Measurements from ENCODE around the gene SLC7A11.

Gene SLC7A11

GRCh38 chr4:138189206-138189605 is 52.9 kb downstream of the SLC7A11 start:
- Histone ChIP-seq H3K9ac (ENCODE audit: low read depth, low read length) (no peak overlapping the region), H3K27me3 (ENCODE audit: control insufficient read depth, insufficient read depth, low read length) (no peaks in the 10 kb centered on the region), H3K4me1 (ENCODE audit: control insufficient read depth, insufficient read depth, low read length) (peaks cover 9% of the 10 kb centered on the region; the same call in 1 of the 2 replicates), H3K4me3 (ENCODE audit: low read depth, low read length) (no peak overlapping the region), H3K9me3 (ENCODE audit: control insufficient read depth, insufficient read depth, low read length) (no peaks in the 10 kb centered on the region), H3K36me3 (ENCODE audit: control insufficient read depth, insufficient read depth, low read length) (no peaks in the 10 kb centered on the region), H3K27ac (ENCODE audit: low read depth, low read length) (no peak overlapping the region)

DNA sequence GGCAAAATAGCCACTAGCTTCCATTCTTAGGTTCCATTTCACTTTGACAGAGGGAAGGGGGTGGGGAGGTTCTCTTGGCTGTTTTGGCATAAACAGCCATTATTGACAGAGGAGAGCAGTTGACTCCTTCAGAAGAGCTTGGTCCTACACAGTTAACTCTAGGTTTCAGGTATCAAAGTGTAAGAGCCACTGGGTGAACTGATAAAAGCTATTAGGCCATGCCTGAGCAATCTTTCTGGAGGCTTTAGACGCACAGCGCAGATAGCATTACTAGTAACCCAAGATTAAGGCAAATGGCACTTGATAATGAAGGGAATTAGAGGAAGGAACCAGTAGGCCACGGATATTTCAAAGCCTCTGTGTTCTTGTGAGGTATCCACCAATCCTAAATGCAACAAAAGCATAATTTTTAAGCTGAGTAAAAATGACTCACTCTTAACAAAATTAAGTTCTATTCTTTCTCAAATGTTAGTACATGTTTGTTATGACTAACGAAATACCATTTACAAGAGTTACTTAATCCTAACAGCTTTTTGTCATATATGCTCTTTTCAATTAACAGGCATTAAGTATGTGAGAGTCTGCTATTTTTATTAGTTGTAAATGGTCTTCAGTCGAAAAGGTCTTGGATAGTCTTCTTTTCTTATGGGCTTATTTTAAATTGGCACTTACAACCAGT is 53.6 kb downstream of the SLC7A11 start:
- no peaks in the 10 kb centered on the region for H3K36me3 ChIP-seq (ENCODE audit: control insufficient read depth, insufficient read depth, low read length)
- no peak overlapping the region for H3K4me3 ChIP-seq (ENCODE audit: low read depth, low read length)
- no peak overlapping the region for H3K9ac ChIP-seq (ENCODE audit: low read depth, low read length)
- peaks cover 9% of the 10 kb centered on the region; the same call in 1 of the 2 replicates for H3K4me1 ChIP-seq (ENCODE audit: control insufficient read depth, insufficient read depth, low read length)
- no peak overlapping the region for H3K27ac ChIP-seq (ENCODE audit: low read depth, low read length)
- H3K9me3 ChIP-seq (ENCODE audit: control insufficient read depth, insufficient read depth, low read length) = no peaks in the 10 kb centered on the region
- no peaks in the 10 kb centered on the region for H3K27me3 ChIP-seq (ENCODE audit: control insufficient read depth, insufficient read depth, low read length)

- Histone ChIP-seq H3K36me3 (ENCODE audit: control insufficient read depth, insufficient read depth, low read length) (peaks cover 12% of the 10 kb centered on the region; the same call in 1 of the 2 replicates), H3K4me3 (ENCODE audit: low read depth, low read length) (no peak overlapping the region), H3K4me1 (ENCODE audit: control insufficient read depth, insufficient read depth, low read length) (peaks cover 9% of the 10 kb centered on the region; the same call in 1 of the 2 replicates), H3K9ac (ENCODE audit: low read depth, low read length) (no peak overlapping the region), H3K9me3 (ENCODE audit: control insufficient read depth, insufficient read depth, low read length) (no peaks in the 10 kb centered on the region), H3K27me3 (ENCODE audit: control insufficient read depth, insufficient read depth, low read length) (no peaks in the 10 kb centered on the region), H3K27ac (ENCODE audit: low read depth, low read length) (no peak overlapping the region)
These were observed 56.1 kb downstream of the SLC7A11 start for GRCh38 chr4:138185859-138186645.

DNA sequence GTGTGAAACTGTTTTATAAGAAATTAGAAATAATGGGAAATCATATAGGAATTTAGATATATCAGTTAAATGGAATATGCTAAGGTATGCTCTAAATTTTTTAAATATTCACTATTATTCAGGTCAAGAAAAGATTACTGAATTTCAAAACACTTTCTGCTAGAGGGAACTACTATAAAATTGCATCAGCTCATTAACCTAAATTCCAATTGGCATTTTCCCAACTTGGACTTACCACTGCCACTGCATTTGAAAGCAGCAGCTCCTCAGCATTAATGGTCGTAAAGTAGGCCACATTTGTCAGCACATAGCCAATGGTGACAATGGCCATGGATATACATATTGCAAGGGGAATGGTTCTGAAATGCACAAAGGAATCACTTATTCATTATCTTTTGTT is 57.3 kb downstream of the SLC7A11 start:
- no peak overlapping the region for H3K4me3 ChIP-seq (ENCODE audit: low read depth, low read length)
- H3K4me1 ChIP-seq (ENCODE audit: control insufficient read depth, insufficient read depth, low read length) = peaks cover 9% of the 10 kb centered on the region; the same call in 1 of the 2 replicates
- no peak overlapping the region for H3K27ac ChIP-seq (ENCODE audit: low read depth, low read length)
- peaks cover 24% of the 10 kb centered on the region; the same call in 1 of the 2 replicates for H3K36me3 ChIP-seq (ENCODE audit: control insufficient read depth, insufficient read depth, low read length)
- H3K27me3 ChIP-seq (ENCODE audit: control insufficient read depth, insufficient read depth, low read length) = no peaks in the 10 kb centered on the region
- H3K9me3 ChIP-seq (ENCODE audit: control insufficient read depth, insufficient read depth, low read length) = no peaks in the 10 kb centered on the region
- H3K9ac ChIP-seq (ENCODE audit: low read depth, low read length) = no peak overlapping the region

GRCh38 chr4:138182838-138183426 is 59.2 kb downstream of the SLC7A11 start:
- Histone ChIP-seq H3K4me1 (ENCODE audit: control insufficient read depth, insufficient read depth, low read length) (peaks cover 9% of the 10 kb centered on the region; the same call in 1 of the 2 replicates), H3K27ac (ENCODE audit: low read depth, low read length) (no peak overlapping the region), H3K9me3 (ENCODE audit: control insufficient read depth, insufficient read depth, low read length) (no peaks in the 10 kb centered on the region), H3K36me3 (ENCODE audit: control insufficient read depth, insufficient read depth, low read length) (peaks cover 43% of the 10 kb centered on the region), H3K9ac (ENCODE audit: low read depth, low read length) (no peak overlapping the region), H3K4me3 (ENCODE audit: low read depth, low read length) (no peak overlapping the region), H3K27me3 (ENCODE audit: control insufficient read depth, insufficient read depth, low read length) (no peaks in the 10 kb centered on the region)

DNA sequence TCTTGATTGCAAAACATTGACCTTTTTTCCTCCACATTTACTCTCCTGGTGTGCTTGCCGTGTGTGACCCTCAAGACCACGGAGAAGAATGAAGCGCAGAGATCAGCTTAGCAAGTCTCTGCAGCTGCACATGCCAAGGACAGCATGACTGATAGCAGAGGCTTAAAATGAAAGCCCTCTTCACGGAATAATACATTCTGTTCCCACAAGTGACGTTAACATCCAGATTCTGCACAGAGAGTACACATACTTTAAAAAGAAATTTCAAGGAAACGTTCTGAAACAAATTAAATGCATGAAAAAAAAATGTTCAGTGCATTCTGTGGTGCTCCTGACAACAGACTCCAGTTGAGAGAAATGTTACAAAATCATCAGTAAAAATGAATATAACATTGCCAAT is 60.9 kb downstream of the SLC7A11 start:
- no peak overlapping the region for H3K4me3 ChIP-seq (ENCODE audit: low read depth, low read length)
- no peak overlapping the region for H3K27ac ChIP-seq (ENCODE audit: low read depth, low read length)
- peaks cover 8% of the 10 kb centered on the region; the same call in 1 of the 2 replicates for H3K4me1 ChIP-seq (ENCODE audit: control insufficient read depth, insufficient read depth, low read length)
- no peak overlapping the region for H3K9ac ChIP-seq (ENCODE audit: low read depth, low read length)
- H3K27me3 ChIP-seq (ENCODE audit: control insufficient read depth, insufficient read depth, low read length) = no peaks in the 10 kb centered on the region
- no peaks in the 10 kb centered on the region for H3K9me3 ChIP-seq (ENCODE audit: control insufficient read depth, insufficient read depth, low read length)
- peaks cover 54% of the 10 kb centered on the region for H3K36me3 ChIP-seq (ENCODE audit: control insufficient read depth, insufficient read depth, low read length)

DNA sequence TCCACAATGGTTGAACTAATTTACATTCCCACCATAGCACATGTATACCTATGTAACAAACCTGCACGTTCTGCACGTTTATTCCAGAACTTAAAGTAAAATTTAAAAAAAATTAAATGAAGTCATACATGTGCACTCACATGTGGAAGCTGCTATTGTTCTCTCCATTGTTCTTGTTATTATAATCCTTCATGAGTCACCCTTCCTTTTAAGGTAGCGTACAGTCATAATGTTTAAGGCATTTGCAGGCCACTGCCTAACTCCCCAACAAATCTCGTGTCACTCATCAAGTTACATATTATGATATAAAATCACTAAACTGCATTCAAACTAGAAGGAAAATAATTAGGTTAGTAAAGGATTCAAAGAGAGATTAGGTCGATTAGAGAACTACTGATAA is 63.6 kb downstream of the SLC7A11 start:
- Histone ChIP-seq H3K36me3 (ENCODE audit: control insufficient read depth, insufficient read depth, low read length) (peaks cover 81% of the 10 kb centered on the region), H3K27me3 (ENCODE audit: control insufficient read depth, insufficient read depth, low read length) (no peaks in the 10 kb centered on the region), H3K27ac (ENCODE audit: low read depth, low read length) (no peak overlapping the region), H3K9ac (ENCODE audit: low read depth, low read length) (no peak overlapping the region), H3K4me3 (ENCODE audit: low read depth, low read length) (no peak overlapping the region), H3K9me3 (ENCODE audit: control insufficient read depth, insufficient read depth, low read length) (no peaks in the 10 kb centered on the region), H3K4me1 (ENCODE audit: control insufficient read depth, insufficient read depth, low read length) (no peaks in the 10 kb centered on the region)

GRCh38 chr4:138177278-138177968 is 64.7 kb downstream of the SLC7A11 start:
- Histone ChIP-seq H3K4me3 (ENCODE audit: low read depth, low read length) (no peak overlapping the region), H3K9ac (ENCODE audit: low read depth, low read length) (no peak overlapping the region), H3K27ac (ENCODE audit: low read depth, low read length) (no peak overlapping the region), H3K9me3 (ENCODE audit: control insufficient read depth, insufficient read depth, low read length) (no peaks in the 10 kb centered on the region), H3K27me3 (ENCODE audit: control insufficient read depth, insufficient read depth, low read length) (no peaks in the 10 kb centered on the region), H3K36me3 (ENCODE audit: control insufficient read depth, insufficient read depth, low read length) (peaks cover 83% of the 10 kb centered on the region), H3K4me1 (ENCODE audit: control insufficient read depth, insufficient read depth, low read length) (no peaks in the 10 kb centered on the region)

- Histone ChIP-seq H3K4me3 (ENCODE audit: low read depth, low read length) (no peak overlapping the region), H3K27ac (ENCODE audit: low read depth, low read length) (no peak overlapping the region), H3K9me3 (ENCODE audit: control insufficient read depth, insufficient read depth, low read length) (no peaks in the 10 kb centered on the region), H3K27me3 (ENCODE audit: control insufficient read depth, insufficient read depth, low read length) (no peaks in the 10 kb centered on the region), H3K9ac (ENCODE audit: low read depth, low read length) (no peak overlapping the region), H3K4me1 (ENCODE audit: control insufficient read depth, insufficient read depth, low read length) (no peaks in the 10 kb centered on the region), H3K36me3 (ENCODE audit: control insufficient read depth, insufficient read depth, low read length) (peaks cover 81% of the 10 kb centered on the region)
These were observed 67.0 kb downstream of the SLC7A11 start for GRCh38 chr4:138174981-138175794.

DNA sequence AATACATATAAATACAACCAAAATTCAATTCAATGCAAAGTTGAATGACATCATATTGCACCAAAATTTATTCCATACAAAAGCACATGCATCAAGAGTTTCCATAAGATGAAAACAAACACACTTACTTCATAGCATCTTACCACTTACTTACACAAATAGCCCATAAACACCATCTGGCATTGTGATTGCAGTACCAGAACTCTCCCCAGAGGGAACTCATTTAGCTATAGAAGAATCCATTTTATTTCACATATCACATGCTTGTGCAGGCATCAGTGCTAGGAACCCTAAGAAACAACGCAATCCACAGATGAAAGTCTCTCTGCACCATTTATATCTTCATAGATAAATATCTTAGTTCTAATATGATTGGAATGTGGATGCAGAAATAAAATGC is 77.9 kb downstream of the SLC7A11 start:
- no peak overlapping the region for H3K27ac ChIP-seq (ENCODE audit: low read depth, low read length)
- peaks cover 4% of the 10 kb centered on the region; the same call in 1 of the 2 replicates for H3K4me1 ChIP-seq (ENCODE audit: control insufficient read depth, insufficient read depth, low read length)
- H3K9ac ChIP-seq (ENCODE audit: low read depth, low read length) = no peak overlapping the region
- H3K9me3 ChIP-seq (ENCODE audit: control insufficient read depth, insufficient read depth, low read length) = no peaks in the 10 kb centered on the region
- no peaks in the 10 kb centered on the region for H3K27me3 ChIP-seq (ENCODE audit: control insufficient read depth, insufficient read depth, low read length)
- no peak overlapping the region for H3K4me3 ChIP-seq (ENCODE audit: low read depth, low read length)
- H3K36me3 ChIP-seq (ENCODE audit: control insufficient read depth, insufficient read depth, low read length) = no peaks in the 10 kb centered on the region; the same call in 1 of the 2 replicates

Measured in HUES48 (cell line).